Endothelial cell of umbilical vein (primary cell): ENCODE measurements around the gene FANCC. TPM values are rescaled to one million over a fixed set of nuclear protein-coding genes. Genes with fewer than 3 reads are reported as not detected.

Source experiments
- BruUV-seq: library from RNA; stranded (reverse); fragments of 400-500 nt; replicated peaks from 2 replicates; lab custom pipeline; 2021; lab: Mats Ljungman, UMichigan
- CTCF ChIA-PET: fragments of 300-600, 350-600 bp; sonication (Branson Sonifier 250); formaldehyde crosslinking; loops from one replicate; lab custom pipeline; 2021; ENCODE audit warnings: antibody characterized with exemption, inconsistent platforms; lab: Charles Lee
- POLR2A ChIA-PET: fragments of 300-600, 350-600 bp; sonication (Branson Sonifier 250); formaldehyde crosslinking; loops from one replicate; lab custom pipeline; 2021; ENCODE audit warnings: antibody characterized with exemption, inconsistent platforms; lab: Charles Lee
- DNase-seq: peaks from one replicate; pipeline ENCODE4 v3.0.0-alpha.2; 2011; ENCODE audit warnings: low read depth, low spot score
- FAIRE-seq: peaks from 2 replicates; lab custom pipeline; 2011; peaks lifted over from hg19 to GRCh38; lab: Jason Lieb, UNC
- H2AFZ ChIP-seq: 2 replicates; pipeline ENCODE4 v1.6.0; 2012; ENCODE audit warnings: low read depth, low read length, control low read depth, inconsistent platforms
- H3K27ac ChIP-seq: 2 replicates; pipeline ENCODE4 v1.5.1; 2011; ENCODE audit warnings: low read depth, mild to moderate bottlenecking, control low read depth, low read length, moderate library complexity; ENCODE audit not compliant: insufficient read depth
- H3K27me3 ChIP-seq, 2 experiments: 2 replicates each; pipeline versions ENCODE4 v1.6.0 to v1.6.1; 2011; ENCODE audit warnings: low read length in 2 of 2, mixed read lengths in 1 of 2; ENCODE audit not compliant: control insufficient read depth in 2 of 2, insufficient read depth in 2 of 2
- H3K36me3 ChIP-seq, 2 experiments: 2 replicates in 1 of 2; 3 replicates in 1 of 2; pipeline ENCODE4 v1.5.1; 2011; ENCODE audit warnings: low read length in 2 of 2, mild to moderate bottlenecking in 1 of 2, moderate library complexity in 1 of 2; ENCODE audit not compliant: control insufficient read depth in 2 of 2, insufficient read depth in 2 of 2; ENCODE audit errors: extremely low read depth in 1 of 2
- H3K4me1 ChIP-seq: 3 replicates; pipeline ENCODE4 v1.5.1; 2011; ENCODE audit warnings: mild to moderate bottlenecking, low read length; ENCODE audit not compliant: control insufficient read depth, insufficient read depth; ENCODE audit errors: extremely low read depth
- H3K4me2 ChIP-seq: 2 replicates; pipeline ENCODE4 v1.6.1; 2011; ENCODE audit warnings: low read length, control low read depth, mixed read lengths; ENCODE audit not compliant: insufficient read depth
- H3K4me3 ChIP-seq, 3 experiments: fragments of 200-600 bp in 1 of 3; sonication (generic), shearing (Covaris generic) in 1 of 3; replicated peaks in 1 of 3; 2 replicates each; pipeline ENCODE4 v1.5.1; 2011 to 2016; ENCODE audit warnings: control low read depth in 3 of 3, low read length in 3 of 3, mild to moderate bottlenecking in 2 of 3, inconsistent platforms in 1 of 3, low read depth in 1 of 3, moderate library complexity in 1 of 3; ENCODE audit not compliant: insufficient read depth in 1 of 3
- H3K79me2 ChIP-seq: 2 replicates; pipeline ENCODE4 v1.6.0; 2012; ENCODE audit warnings: low read length, inconsistent platforms; ENCODE audit not compliant: control insufficient read depth, insufficient read depth
- H3K9ac ChIP-seq: replicated peaks from 2 replicates; pipeline ENCODE3; 2011; ENCODE audit warnings: low read length, control low read depth; ENCODE audit not compliant: insufficient read depth; ENCODE audit errors: extremely low read depth
- H3K9me1 ChIP-seq: replicated peaks from 3 replicates; pipeline ENCODE4 v1.6.0; 2011; ENCODE audit warnings: mild to moderate bottlenecking, low read length; ENCODE audit not compliant: control insufficient read depth, insufficient read depth; ENCODE audit errors: extremely low read depth
- H3K9me3 ChIP-seq: replicated peaks from 2 replicates; pipeline ENCODE4 v1.5.1; 2012; ENCODE audit warnings: low read length, inconsistent platforms; ENCODE audit not compliant: control insufficient read depth, insufficient read depth
- H4K20me1 ChIP-seq: replicated peaks from 2 replicates; pipeline ENCODE3; 2011; ENCODE audit warnings: mild to moderate bottlenecking, low read length; ENCODE audit not compliant: control insufficient read depth, insufficient read depth; ENCODE audit errors: extremely low read depth
- CTCF ChIP-seq, 2 donors: IDR thresholded peaks; 1 replicate in 1 of 2; 2 replicates in 1 of 2; pipeline ENCODE4 v1.5.1; 2011; ENCODE audit warnings: low read length in 2 of 2, mild to moderate bottlenecking in 2 of 2, moderate library complexity in 2 of 2, control low read depth in 1 of 2, inconsistent platforms in 1 of 2, low read depth in 1 of 2; ENCODE audit not compliant: insufficient read depth in 1 of 2; ENCODE audit errors: extremely low read depth in 1 of 2
- EZH2 ChIP-seq: IDR thresholded peaks from 2 replicates; pipeline ENCODE4 v1.6.1; 2012; ENCODE audit warnings: borderline replicate concordance, low read depth, mild to moderate bottlenecking, moderate library complexity, low read length, inconsistent platforms; ENCODE audit not compliant: severe bottlenecking
- FOS ChIP-seq: IDR thresholded peaks from 2 replicates; pipeline ENCODE4 v1.6.1; 2011; ENCODE audit warnings: mild to moderate bottlenecking, low read length, moderate library complexity, borderline replicate concordance; ENCODE audit not compliant: insufficient read depth
- GATA2 ChIP-seq: IDR thresholded peaks from 2 replicates; pipeline ENCODE4 v1.7.0; 2011; ENCODE audit warnings: low read depth, mild to moderate bottlenecking, moderate library complexity, mixed read lengths, low read length; ENCODE audit not compliant: insufficient read length, insufficient read depth
- JUN ChIP-seq: IDR thresholded peaks from 2 replicates; pipeline ENCODE4 v1.6.1; 2011; ENCODE audit warnings: borderline replicate concordance, low read depth; ENCODE audit not compliant: insufficient read length, insufficient read depth
- MAX ChIP-seq: IDR thresholded peaks from 2 replicates; pipeline ENCODE4 v1.6.1; 2011; ENCODE audit not compliant: insufficient read depth, insufficient read length
- MYC ChIP-seq: IDR thresholded peaks from one replicate; pipeline ENCODE4 v1.6.1; 2011; ENCODE audit warnings: mild to moderate bottlenecking, low read depth, low read length
- POLR2A ChIP-seq: IDR thresholded peaks from 2 replicates; pipeline ENCODE4 v1.6.1; 2012; ENCODE audit warnings: low read depth, mild to moderate bottlenecking, control low read depth, low read length
- POLR2AphosphoS5 ChIP-seq: IDR thresholded peaks from 2 replicates; pipeline ENCODE4 v1.6.1; 2012; ENCODE audit warnings: low read depth, mild to moderate bottlenecking, control low read depth, low read length, moderate library complexity; ENCODE audit not compliant: insufficient read depth
- dilution Hi-C: fragments of 300-500 bp; cut with MboI; formaldehyde crosslinking; loops from one replicate; pipeline ENCODE4 v1.15.0; 2019; ENCODE audit warnings: low sequenced_read_pairs; ENCODE audit not compliant: extremely low pct_ligation_motif_present
- intact Hi-C: fragments of 100-400 bp; cut with micrococcal nuclease; formaldehyde crosslinking; loops from one replicate; pipeline ENCODE4 v1.10.0; 2022
- polyA plus RNA-seq, 4 experiments: library from polyadenylated mRNA; depleted of rRNA in 3 of 4; stranded (reverse) in 3 of 4; unstranded in 1 of 4; fragments of >200 nt; gene quantifications; 2 replicates each; pipeline versions ENCODE4 v1.2.1 to v1.2.3, GENCODE V29; 2011 to 2012; ENCODE audit warnings: missing spikeins in 1 of 4
- total RNA-seq: library from RNA; stranded (reverse); gene quantifications from 2 replicates; pipeline ENCODE4 v1.2.3, GENCODE V29; 2021

Gene FANCC
- total and polyA plus RNA-seq, 2 donors (not counting 3 experiments of a cell fraction or from before 2014, with no cell fraction given), result 5.7 to 13.1 TPM

GRCh38 chr9:95213117-95213516 is 104.4 kb downstream of the FANCC start:
- H3K27me3 ChIP-seq, result no peaks in the 10 kb centered on the region
- H3K9ac ChIP-seq, result no peak overlapping the region
- H3K79me2 ChIP-seq, result no peaks in the 10 kb centered on the region
- no peak overlapping the region for H3K27ac ChIP-seq
- H3K9me1 ChIP-seq, result no peaks in the 10 kb centered on the region
- intact Hi-C loops (no loop called here), dilution Hi-C loops (no loop called here)
- no peaks in the 10 kb centered on the region for H4K20me1 ChIP-seq
- TF ChIP-seq FOS (no peak), MYC (no peak), JUN (no peak), CTCF (IDR thresholded peaks at IDR 0.05; ENCODE audit: extremely low read depth in 1 of 2, insufficient read depth in 1 of 2, low read depth in 1 of 2, low read length in 2 of 2) (no peak), EZH2 (no peak), POLR2AphosphoS5 (no peak), POLR2A (no peak), GATA2 (no peak), MAX (no peak)
- POLR2A ChIA-PET, result no interaction called here
- H3K36me3 ChIP-seq, result no peaks in the 10 kb centered on the region
- no peak for DNase-seq
- no peak overlapping the region for H2AFZ ChIP-seq
- no peak overlapping the region for H3K4me2 ChIP-seq
- no peak for FAIRE-seq
- H3K4me1 ChIP-seq, result no peaks in the 10 kb centered on the region
- H3K9me3 ChIP-seq, result no peaks in the 10 kb centered on the region
- BruUV-seq, result no TSS peak
- no peak overlapping the region for H3K4me3 ChIP-seq
- CTCF ChIA-PET, result interaction anchor here (1.2 to 1.8 kb wide), 6 partner anchors 13 to 1019 kb away, joined by 3 to 4 read pairs (median 3); no protein-coding TSS in a partner anchor
